A549 treated with AZD2906 at 1 μM for 4 hours (cell line): Measurements from ENCODE around the gene PIGBOS1. TPM values are rescaled to one million over a fixed set of nuclear protein-coding genes. Genes with fewer than 3 reads are reported as not detected.

Source experiments
- total RNA-seq: library from RNA; stranded (reverse); fragments of 200-300 nt; extraction: Qiagen RNA extraction; gene quantifications from 5 replicates; pipeline ENCODE4 v1.2.3, GENCODE V29; 2022

PIGBOS1 gene, protein sequence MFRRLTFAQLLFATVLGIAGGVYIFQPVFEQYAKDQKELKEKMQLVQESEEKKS
- 22.3 to 30.5 TPM (median 26.8 TPM) in 5 replicates for total RNA-seq

GRCh38 chr15:55318588-55319494 is at the start of gene PIGBOS1, which contains the start of gene PIGB:
Gene PIGBOS1 (minus strand): TSS chr15:55319123. CDS start chr15:55317792, 1,331 bp downstream.
Gene PIGB (plus strand): TSS chr15:55319222. CDS start chr15:55319251, 29 bp downstream.

GRCh38 chr15:55289746-55290527 is 29.0 kb downstream of the PIGBOS1 start, which contains the start of gene RAB27A:
Gene RAB27A (minus strand): TSS chr15:55289813. CDS start chr15:55234934, 54,879 bp downstream.

Other genes with a start within 250 kb of the PIGBOS1 start
- gene RSL24D1, start 122.2 kb downstream of the PIGBOS1 start, total RNA-seq = 92.5 to 105 TPM (median 93.8 TPM) in 5 replicates
- 9.2 to 13.8 TPM (median 11.1 TPM) in 5 replicates for gene RAB27A, start 29.3 kb downstream of the PIGBOS1 start, total RNA-seq
- 10.5 to 15.1 TPM (median 12.0 TPM) in 5 replicates for gene PIGB, start 99 bp upstream of the PIGBOS1 start, total RNA-seq
- gene CCPG1, start 89.2 kb upstream of the PIGBOS1 start, total RNA-seq = 33.8 to 43.6 TPM (median 39.4 TPM) in 5 replicates
- gene PIERCE2, start 89.4 kb upstream of the PIGBOS1 start, total RNA-seq = 3.9 to 4.8 TPM (median 4.1 TPM) in 5 replicates
- gene DNAAF4, start 189.1 kb upstream of the PIGBOS1 start, total RNA-seq = 8.0 to 9.8 TPM (median 8.2 TPM) in 5 replicates